WERI-Rb-1 (cell line): Measurements from ENCODE around the gene FMO4.

Source experiments
- DNase-seq: peaks from one replicate; pipeline ENCODE4 v3.0.0-alpha.2; 2020
- H3K27ac ChIP-seq: fragments of 250-450 bp; sonication (Bioruptor Pico); 2 replicates; pipeline ENCODE4 v1.5.1; 2020; ENCODE audit warnings: mild to moderate bottlenecking, moderate library complexity
- H3K27me3 ChIP-seq: fragments of 250-450 bp; sonication (Bioruptor Pico); 2 replicates; pipeline ENCODE4 v1.5.1; 2021; ENCODE audit warnings: mild to moderate bottlenecking, low read depth, moderate library complexity; ENCODE audit not compliant: insufficient read depth, severe bottlenecking
- H3K36me3 ChIP-seq: fragments of 250-450 bp; sonication (Bioruptor Pico); 2 replicates; pipeline ENCODE4 v1.5.1; 2020; ENCODE audit warnings: mild to moderate bottlenecking, moderate library complexity
- H3K4me3 ChIP-seq: 2 replicates; pipeline ENCODE4 v1.5.1; 2011; ENCODE audit warnings: low read depth, mild to moderate bottlenecking, control low read depth, low read length
- H3K9me3 ChIP-seq: fragments of 250-450 bp; sonication (Bioruptor Pico); 2 replicates; pipeline ENCODE4 v1.5.1; 2021; ENCODE audit warnings: mild to moderate bottlenecking, moderate library complexity; ENCODE audit not compliant: severe bottlenecking
- CTCF ChIP-seq: IDR thresholded peaks from 2 replicates; pipeline ENCODE4 v1.5.1; 2011; ENCODE audit warnings: low read depth, mild to moderate bottlenecking, control low read depth, inconsistent platforms, low read length

The FMO4 gene

GRCh38 chr1:171277534-171277933 is 36.4 kb upstream of the FMO4 start:
- TF ChIP-seq CTCF, result no peak
- Histone ChIP-seq H3K9me3 (no peaks in the 10 kb centered on the region), H3K27me3 (no peaks in the 10 kb centered on the region), H3K4me3 (no peak overlapping the region), H3K36me3 (no peaks in the 10 kb centered on the region), H3K27ac (no peak overlapping the region)
- DNase-seq, result no peak

- Histone ChIP-seq H3K9me3 (no peaks in the 10 kb centered on the region), H3K4me3 (no peak overlapping the region), H3K27ac (no peak overlapping the region), H3K27me3 (no peaks in the 10 kb centered on the region), H3K36me3 (no peaks in the 10 kb centered on the region)
- no peak for DNase-seq
- TF ChIP-seq CTCF, result no peak
These were observed 34.7 kb upstream of the FMO4 start for GRCh38 chr1:171279234-171279633.

- no peak for DNase-seq
- TF ChIP-seq CTCF, result no peak
- Histone ChIP-seq H3K27me3 (no peaks in the 10 kb centered on the region), H3K9me3 (no peaks in the 10 kb centered on the region), H3K27ac (no peak overlapping the region), H3K36me3 (no peaks in the 10 kb centered on the region), H3K4me3 (no peak overlapping the region)
These were observed 34.3 kb upstream of the FMO4 start for GRCh38 chr1:171279678-171280077.

DNA sequence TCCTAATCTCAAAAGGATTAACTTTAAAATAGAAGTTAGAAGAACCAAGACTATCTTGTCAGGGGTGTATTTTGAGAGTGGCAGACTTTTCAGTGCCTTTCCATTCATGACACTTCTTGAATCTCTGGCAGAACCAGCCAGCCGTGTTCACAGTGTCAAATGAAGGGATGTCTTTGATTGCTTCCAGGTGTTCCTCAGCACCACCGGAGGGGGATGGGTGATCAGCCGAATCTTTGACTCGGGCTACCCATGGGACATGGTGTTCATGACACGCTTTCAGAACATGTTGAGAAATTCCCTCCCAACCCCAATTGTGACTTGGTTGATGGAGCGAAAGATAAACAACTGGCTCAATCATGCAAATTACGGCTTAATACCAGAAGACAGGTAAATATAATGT is 33.4 kb upstream of the FMO4 start:
- Histone ChIP-seq H3K27ac (no peak overlapping the region), H3K4me3 (no peak overlapping the region), H3K36me3 (no peaks in the 10 kb centered on the region), H3K9me3 (no peaks in the 10 kb centered on the region), H3K27me3 (no peaks in the 10 kb centered on the region)
- TF ChIP-seq CTCF, result no peak
- DNase-seq, result no peak

DNA sequence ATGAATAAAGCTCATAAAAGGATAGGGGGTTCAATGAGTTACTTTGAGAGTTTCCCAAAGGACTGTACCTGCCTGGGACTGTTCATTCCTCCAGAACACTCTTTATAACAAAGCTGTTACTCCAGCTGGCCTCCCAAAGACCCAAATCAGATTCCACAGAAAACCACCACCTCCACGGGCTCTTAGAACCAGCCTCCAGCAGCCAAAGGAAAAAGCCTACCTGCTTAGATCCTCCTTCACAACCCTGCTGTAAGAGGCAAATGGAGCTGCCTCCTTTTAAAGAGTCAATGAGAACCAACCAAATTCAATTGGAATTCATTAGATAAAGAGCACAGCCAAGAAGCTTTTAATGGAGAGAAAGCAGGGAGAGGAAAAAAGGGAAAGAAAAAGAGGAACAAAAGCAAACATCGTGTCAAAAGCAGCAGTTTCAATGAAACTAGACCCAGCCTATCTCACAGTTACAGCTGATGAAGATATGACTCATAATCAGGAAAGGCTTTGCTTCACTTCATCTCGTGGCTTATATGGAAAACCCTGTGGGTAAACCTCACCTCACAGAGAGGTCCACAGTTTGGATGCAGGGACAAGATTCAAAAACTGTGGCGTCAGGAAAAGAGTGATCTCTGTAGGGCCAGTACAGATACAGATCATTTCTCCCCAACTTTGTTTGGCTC is 27.8 kb upstream of the FMO4 start:
- no peaks in the 10 kb centered on the region for H3K9me3 ChIP-seq
- H3K36me3 ChIP-seq, result no peaks in the 10 kb centered on the region
- no peak overlapping the region for H3K4me3 ChIP-seq
- DNase-seq, result no peak
- no peak for TF ChIP-seq CTCF
- H3K27ac ChIP-seq, result no peak overlapping the region
- H3K27me3 ChIP-seq, result no peaks in the 10 kb centered on the region

DNA sequence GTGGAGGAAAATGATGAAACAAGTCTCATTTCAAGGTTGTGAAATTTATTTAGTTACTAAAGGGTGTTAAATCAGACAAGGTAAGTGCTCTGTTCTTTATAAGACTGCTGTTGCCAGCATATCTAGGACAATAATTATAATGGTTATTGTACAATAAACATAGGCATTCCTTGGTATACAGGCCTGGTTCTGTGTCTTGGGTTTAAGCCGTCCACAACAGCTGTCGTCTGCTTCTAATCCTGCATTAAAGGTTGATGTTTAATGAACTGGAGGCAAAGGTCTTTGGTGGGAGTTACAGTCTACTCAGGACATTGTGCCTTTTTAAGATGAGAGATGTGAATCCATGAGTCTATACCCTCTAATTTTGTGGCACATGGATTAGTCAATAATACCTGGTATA is 23.4 kb upstream of the FMO4 start:
- Histone ChIP-seq H3K9me3 (no peaks in the 10 kb centered on the region), H3K36me3 (no peaks in the 10 kb centered on the region), H3K27me3 (no peaks in the 10 kb centered on the region), H3K27ac (peak overlapping the region; percentile 78), H3K4me3 (no peak overlapping the region)
- DNase-seq, result peak; percentile 75
- TF ChIP-seq CTCF, result no peak
